GM19035 (cell line): ENCODE data around the gene S100A13.
"Not testable (repeated sequence)": the region's sequence is repeated elsewhere in the genome, so short reads cannot be mapped to it uniquely, and the experiment has no call there.

ENCODE experiments used
- ATAC-seq: cut with Tn5 transposase; IDR thresholded peaks from one replicate; pipeline ENCODE4 v1.9.1; 2021; ENCODE audit not compliant: unreplicated experiment

The S100A13 gene

DNA sequence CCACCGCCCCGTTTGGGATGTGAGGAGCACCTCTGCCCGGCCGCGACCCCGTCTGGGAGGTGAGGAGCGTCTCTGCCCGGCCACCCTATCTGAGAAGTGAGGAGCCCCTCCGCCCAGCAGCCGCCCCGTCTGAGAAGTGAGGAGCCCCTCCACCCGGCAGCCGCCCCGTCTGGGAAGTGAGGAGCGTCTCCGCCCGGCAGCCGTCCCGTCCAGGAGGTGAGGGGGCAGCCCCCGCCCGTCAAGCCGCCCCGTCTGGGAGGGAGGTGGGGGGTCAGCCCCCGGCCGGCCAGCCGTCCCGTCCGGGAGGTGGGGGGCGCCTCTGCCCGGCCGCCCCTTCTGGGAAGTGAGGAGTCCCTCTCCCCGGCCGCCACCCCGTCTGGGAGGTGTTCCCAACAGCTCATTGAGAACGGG is 52.2 kb downstream of the S100A13 start:
- ATAC-seq = not testable (repeated sequence)

DNA sequence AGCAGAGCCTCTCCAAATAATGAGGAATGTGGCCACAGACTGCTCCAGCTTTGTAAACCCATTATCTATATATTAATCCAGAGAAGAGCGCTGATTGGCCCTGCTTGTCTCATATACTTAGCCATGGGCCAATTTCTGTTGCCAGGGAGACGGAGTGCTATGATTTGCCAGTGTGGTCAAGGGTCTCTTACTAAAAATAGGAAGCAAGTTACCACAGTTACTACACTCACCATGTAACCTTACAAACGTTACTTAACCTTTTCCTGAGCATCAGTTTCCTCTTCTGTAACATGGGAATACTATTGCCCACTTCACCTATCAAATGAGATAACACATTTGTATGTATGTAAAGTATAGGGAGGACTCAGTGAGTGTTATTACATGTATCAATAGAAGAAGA is 54.0 kb downstream of the S100A13 start:
- no peak for ATAC-seq

DNA sequence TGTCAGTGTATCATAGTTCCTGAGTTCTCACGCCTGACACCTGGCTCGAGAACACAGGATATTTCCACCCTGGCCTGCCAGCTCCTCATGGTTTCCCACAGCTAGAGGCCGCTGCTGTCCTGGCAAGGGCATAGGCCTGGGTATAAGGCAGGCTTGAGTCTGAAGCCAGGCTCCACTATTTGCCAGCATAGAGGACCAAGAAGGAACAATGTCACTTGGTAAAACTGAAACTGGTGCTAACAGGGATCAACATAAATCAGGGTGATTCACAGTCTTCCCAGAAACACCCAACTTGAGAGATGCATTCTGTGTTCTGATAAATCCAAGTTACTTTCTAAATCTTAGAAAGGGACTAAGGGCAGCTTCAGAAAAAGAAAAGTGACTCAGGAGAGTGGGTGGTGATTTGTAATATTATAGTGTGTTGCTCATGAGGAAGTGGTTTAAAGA is 54.7 kb downstream of the S100A13 start:
- ATAC-seq = no peak

DNA sequence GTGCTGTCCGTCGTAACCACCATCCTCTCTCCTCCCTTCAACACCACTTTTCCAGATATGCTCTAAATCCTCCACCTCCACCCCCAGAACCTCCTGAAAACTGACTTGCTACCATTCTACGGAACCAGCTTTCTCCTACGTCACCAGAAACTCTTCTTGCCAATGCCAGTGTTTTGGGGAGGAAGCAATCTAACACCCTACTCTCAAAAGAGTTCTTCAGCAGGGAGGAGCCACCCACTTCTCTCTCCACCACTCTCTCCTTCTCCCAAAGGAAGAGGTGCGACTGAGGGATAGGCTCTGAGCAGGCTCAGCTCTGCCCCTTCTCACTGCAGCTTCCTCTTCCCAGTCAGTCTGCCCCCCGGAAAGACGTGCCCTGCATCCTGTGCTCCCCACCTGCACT is 55.6 kb downstream of the S100A13 start:
- ATAC-seq = no peak

DNA sequence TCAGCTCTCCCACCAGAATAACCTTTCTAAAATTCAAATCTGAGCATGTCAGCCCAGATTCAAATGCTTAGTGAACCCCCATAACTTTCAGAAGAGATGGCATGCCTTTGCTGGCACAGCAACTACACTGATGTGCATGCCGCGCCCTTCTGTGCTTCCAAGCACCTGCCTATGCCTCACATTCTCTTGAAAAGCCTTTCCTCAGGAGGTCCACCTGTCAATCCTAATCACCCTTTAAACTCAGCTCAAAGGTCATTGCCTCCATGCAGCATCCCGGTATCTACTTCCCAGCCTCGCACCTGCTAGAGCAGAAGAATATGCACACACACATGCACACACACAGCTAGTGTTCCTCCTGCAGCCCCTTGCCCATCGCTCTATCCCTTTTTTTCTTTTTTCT is 56.4 kb downstream of the S100A13 start:
- no peak for ATAC-seq

DNA sequence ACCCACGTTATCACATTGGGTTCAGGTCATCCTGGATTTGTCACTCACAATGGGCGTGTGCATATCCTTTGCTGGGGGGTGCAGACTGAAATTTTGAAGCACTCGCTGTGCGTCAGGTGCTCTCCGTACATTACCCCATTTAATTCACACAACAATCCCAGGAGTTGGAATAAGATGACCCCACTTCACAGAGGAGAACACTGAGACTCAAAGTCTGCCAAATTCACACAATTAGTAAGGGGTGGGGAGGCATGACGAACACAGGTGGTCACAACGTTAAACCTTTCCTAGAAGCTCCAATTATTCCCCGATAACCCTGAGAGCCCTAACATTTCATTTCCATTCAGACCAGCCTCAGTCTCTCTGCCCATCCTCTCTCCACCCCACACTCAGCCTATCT is 57.8 kb downstream of the S100A13 start:
- no peak for ATAC-seq
